Right renal cortex interstitium (tissue), 3 donors: Measurements from ENCODE around the gene GPR108. TPM values are rescaled to one million over a fixed set of nuclear protein-coding genes. Genes with fewer than 3 reads are reported as not detected.
"Not testable (repeated sequence)": the region's sequence is repeated elsewhere in the genome, so short reads cannot be mapped to it uniquely, and the experiment has no call there.

Experiments used
- DNase-seq, 3 donors: peaks; one replicate each; pipeline ENCODE4 v3.0.0-alpha.2; 2013; ENCODE audit warnings: low read depth in 3 of 3, low spot score in 2 of 3
- polyA plus RNA-seq, 3 donors: library from polyadenylated mRNA; unstranded; fragments of 120-200 nt; gene quantifications; one replicate each; pipeline ENCODE4 v1.2.1, GENCODE V29; 2013; ENCODE audit not compliant: insufficient read length in 3 of 3

GPR108 gene
- polyA plus RNA-seq, 3 donors = 58.6 to 71.0 (median 62.1) TPM

DNA sequence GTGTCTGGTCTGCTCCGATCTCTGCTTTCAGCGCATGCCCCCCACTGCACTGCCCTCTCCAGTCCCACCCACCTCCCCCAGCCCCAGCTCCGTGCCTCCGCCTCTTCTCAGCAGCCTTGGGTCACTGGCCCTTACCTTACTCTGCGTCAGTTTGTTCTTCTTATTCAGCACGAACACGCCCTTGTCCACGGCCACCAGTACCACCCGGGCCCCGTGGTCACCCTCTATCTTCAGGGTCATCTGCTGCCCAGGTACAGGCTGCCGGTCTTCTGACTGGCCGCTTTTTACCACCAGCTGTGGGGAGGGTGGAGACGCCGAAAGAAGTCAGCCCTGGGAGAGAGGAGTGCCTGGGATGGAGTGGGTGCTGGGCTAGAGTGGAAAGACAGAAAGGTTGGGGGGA is 27.8 kb downstream of the GPR108 start:
- no peak for DNase-seq

GRCh38 chr19:6708913-6709312 is 28.5 kb downstream of the GPR108 start:
- DNase-seq = not testable (repeated sequence)

- DNase-seq = no peak
These were observed 29.0 kb downstream of the GPR108 start for GRCh38 chr19:6708346-6708745.

DNA sequence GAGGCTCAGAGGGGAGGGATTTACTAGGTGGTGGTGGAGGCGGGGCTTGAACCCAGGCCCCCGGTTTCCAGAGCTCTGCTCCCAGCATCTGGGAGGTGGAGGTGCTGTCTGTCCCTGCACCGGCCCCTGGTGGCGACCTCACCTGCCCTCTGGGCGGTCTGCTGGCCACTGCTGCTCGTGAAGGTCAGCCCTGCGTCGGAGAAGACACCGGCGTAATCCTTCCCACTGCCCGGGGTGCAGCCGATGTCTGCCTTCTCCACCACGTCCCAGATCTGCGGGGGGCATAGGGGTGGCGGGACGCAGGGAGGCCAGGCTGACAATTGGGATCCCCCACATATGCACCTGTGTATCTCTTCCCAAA is 29.7 kb downstream of the GPR108 start:
- no peak for DNase-seq

DNA sequence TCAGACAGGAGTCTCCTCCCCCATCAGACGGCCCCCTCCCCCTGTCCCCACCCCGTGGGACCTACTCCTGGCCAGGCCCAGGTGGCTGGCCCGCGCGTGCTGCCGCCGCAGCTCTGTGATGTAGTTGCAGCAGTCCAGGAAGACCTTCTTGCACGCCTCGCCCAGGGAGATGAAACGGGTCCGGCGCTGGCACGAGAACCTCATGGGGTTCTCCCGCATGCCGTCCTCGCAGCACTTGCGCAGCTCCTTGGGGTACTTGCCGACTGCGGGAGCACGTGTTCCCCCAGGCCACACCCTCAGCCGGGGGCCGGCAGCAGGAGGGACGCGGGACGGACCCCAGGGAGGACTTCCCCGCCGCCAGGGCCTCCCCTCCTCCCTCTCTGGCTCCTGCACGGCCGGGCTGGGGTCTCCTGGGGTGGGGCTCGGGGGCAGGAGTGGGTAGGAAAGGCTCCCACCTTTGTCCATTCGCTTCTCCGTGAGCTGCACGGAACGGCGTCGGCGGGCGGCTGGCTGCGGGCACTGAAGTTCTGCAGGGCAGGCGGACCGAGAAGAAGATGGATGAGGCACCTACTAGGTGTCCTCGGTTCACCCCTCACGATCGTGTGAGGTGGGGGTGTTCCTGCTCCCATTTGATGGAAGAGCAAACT is 30.2 kb downstream of the GPR108 start:
- no peak for DNase-seq

GRCh38 chr19:6706633-6706958 is 30.8 kb downstream of the GPR108 start:
- no peak for DNase-seq

DNA sequence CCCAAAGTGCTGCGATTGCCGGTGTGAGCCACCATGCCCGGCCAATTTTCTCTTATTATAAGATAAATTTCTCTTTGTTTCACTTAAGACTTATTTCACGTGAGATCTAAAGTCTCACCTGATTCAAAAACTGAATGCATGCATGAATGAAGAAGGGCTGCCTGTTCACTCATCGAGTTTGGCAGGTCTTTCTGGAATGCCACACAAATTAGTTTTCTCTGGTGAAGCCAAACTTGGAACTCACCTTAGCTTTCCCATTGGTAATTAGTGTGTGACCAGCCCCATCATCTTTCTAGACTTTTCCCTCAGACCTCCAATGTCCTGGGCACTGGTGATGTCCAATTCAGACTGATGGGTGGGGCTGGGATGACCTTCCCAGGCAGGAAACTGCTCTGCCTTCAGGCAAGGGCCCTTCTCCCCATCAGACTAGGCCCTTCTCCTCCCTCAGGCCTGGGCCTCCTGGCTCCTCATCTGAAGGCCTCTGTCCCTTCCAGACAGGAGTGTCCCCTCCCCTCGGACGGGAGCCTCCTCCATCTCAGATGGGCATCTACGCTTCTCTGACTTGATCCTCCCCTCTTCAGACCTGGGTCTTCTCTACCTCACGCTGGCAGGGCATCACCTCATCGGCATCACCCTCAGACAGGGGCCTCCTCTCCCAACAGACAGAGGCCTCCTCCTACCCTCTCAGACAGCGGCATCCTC is 31.3 kb downstream of the GPR108 start:
- no peak for DNase-seq

- DNase-seq = no peak
These were observed 36.6 kb downstream of the GPR108 start for GRCh38 chr19:6700586-6701316.

DNA sequence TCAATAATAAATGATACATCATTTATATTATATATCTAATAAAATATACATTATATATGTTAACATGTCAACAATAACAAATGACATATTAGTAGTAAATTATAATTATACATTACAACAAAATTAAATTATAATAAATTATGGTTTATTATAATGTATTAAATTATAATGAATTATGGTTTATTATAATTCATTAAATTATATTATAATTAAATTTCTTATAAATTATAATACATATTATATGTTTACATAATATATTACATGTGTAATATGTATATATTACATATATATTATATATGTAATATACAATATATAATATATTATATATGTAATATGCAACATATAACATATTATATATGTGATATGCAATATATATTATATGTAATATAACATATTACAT is 37.4 kb downstream of the GPR108 start:
- no peak for DNase-seq

DNA sequence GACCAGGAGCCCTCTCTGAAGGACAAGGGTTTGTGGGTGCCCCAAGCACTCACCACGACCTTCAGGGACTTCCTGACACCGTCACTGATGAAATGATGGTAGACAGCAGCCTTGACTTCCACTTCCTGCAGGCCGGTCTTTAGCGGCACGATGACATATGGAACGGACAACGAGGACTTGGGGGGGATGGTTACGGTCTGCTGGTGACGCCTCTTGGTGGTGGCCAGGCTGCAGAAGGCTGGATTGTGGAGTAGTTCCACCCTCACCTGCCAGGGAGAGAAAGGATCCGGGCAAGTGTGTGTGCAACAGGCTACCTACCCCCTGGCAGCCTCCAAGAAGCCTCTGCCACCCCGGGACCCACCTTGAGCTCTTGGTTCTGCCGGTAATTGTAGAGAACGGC is 40.1 kb downstream of the GPR108 start:
- DNase-seq = no peak

DNA sequence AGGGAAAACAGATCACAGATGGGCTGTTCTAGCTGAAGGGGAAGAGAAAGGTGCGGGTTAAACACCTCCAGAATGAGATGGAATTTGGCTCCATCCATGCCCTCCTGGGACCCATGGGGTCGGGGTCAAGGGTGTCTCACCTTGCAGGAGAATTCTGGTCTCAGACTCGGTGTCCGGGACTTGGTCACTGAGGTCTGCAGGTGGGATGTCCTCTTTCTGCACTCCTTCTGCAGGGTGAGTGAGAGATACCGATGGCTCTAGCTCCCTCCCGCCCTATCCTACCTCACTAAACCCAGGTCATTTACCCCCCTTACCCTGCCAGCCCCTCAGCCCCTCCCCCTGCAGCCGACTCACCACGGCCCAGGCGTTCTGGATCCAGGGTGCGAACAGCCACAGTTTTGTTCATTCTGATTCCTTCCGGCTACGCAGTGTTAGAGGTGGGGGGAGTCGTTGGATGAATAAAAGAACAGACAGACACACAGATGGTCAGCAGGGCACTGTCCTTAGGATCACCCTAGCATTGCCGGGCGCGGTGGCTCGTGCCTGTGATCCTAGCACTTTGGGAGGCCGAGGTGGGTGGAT is 41.0 kb downstream of the GPR108 start:
- DNase-seq = no peak

DNA sequence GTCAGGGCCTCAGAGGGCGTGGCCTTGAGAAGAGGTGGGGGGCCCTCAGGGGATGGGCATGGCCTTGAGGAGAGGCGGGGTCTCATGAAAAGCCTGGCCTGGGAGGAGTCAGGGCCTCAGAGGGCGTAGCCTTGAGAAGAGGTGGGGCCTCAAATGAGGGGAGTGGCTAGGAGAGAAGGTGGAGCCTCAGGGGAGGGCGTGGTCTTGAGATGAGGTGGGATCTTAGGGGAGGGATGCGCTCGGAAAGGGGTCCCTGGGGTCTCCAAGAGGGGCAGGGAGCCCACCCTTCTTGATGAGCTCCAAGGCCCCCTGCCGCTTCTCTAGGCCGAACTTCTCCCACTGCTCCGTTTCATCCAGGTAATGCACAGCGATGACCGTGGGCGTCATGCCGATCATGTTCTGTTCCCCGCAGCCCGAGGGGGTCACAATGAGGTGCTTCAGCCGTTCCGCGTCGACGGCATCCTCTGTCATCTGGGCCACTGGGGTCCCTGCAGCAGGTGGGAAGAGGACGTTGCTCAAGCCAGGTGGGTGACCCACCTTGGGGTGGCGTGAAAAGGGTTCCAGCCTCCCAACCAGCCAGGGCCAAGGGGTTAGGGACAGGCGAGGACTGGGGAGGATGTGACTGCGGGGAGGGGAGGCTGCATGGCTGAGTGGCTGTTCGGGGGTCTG is 43.1 kb downstream of the GPR108 start:
- DNase-seq = no peak

- DNase-seq = no peak
These were observed 43.7 kb downstream of the GPR108 start for GRCh38 chr19:6693681-6694080.

DNA sequence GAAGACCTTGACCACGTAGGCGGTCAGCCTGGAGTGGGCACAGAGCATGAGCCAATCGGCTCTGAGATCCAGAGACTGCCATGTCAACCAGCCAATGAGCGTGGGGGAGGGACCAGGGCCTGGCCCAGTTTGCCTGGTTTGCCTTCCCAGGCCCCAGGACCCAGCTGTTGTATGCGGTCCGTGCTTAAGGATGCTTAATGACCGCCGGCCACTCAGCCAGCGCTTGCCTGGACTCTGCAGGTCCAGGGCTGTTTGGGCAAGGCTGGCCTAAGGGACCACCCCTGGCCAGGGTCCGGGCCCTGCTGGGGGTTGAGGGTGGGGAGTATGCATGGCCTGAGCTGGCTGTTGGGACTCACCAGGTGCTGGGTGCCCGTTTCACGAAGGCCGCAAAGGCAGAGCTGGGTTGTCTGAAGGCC is 44.3 kb downstream of the GPR108 start:
- DNase-seq = no peak

GRCh38 chr19:6692027-6692426 is 45.4 kb downstream of the GPR108 start:
- no peak for DNase-seq

GRCh38 chr19:6691342-6691741 is 46.0 kb downstream of the GPR108 start:
- no peak for DNase-seq

DNA sequence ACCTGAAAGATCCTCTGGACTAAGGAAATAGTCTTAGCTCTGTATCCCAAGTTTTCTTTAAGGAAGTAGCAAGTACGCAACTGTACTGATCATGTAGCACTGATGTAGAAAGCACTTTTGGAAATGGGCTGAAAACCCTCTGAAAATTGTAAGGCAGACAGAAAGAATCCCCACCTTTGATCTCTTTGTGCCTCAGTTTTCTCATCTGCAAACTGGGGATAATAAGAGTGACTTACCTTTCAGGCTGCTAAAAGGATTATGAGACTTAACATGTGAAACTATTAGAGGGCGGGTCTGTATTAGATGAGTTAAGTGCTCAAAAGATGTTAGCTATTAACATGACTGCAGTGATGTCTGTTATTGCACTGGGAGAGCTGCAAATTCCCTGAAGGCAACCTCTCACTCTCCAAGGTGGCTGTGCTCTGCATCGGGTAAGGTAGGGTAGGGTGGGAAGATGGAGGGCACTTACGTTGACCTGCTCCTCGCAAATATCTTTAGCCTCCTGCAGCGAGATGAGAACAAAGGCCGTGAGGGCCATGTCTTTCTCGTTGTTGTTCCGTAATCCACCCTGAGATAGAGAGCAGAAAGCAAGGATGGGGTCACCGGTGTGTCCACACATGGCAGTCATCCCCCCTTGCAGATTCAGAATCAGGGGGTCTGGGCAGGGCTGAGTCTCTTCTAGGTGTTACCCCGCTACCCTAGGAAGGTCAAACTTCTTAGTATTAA is 47.1 kb downstream of the GPR108 start:
- no peak for DNase-seq

DNA sequence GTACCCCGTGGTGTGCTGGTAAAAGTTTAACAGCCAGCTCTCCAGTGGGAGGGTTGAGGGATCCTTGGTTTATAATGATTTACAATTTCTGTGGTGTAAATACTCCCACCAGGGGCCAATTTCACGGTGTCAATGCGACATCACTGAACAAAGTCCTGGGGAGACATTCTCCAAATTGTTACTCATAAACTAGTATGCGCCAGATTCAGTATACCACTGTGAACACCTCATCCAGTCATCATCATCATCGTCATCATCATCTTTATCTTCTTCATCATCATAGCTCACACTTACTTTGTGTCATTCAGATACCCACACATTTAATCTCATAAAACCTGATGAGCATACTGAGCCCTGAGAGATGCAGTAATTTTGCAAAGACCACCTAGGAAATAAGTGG is 50.3 kb downstream of the GPR108 start:
- DNase-seq = no peak

DNA sequence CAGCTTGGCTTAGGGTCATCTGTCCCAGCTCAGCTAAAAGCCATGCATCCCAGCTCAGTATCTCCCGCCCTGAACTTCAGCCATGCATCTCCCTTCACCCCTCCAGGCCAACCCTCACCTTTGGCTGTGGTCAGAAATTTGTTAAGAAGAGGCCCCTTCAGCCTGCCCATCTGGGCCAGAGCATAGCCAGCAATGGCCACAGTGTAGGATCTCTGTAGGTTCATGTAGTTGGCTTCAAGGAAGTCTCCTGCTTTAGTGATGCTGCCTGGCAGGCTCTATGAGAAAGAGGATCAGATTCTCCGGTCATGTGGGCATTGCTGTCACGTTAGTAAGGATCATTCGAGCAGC is 50.8 kb downstream of the GPR108 start:
- no peak for DNase-seq

- DNase-seq = no peak
These were observed 51.3 kb downstream of the GPR108 start for GRCh38 chr19:6685962-6686627.
